ENCODE data around the gene PES1. TPM values are rescaled to one million over a fixed set of nuclear protein-coding genes. Genes with fewer than 3 reads are reported as not detected.
"Not testable (repeated sequence)": the region's sequence is repeated elsewhere in the genome, so short reads cannot be mapped to it uniquely, and the experiment has no call there.

Gene PES1
- total and polyA plus RNA-seq, 2 donors (not counting 1 experiment from before 2014, with no cell fraction given): 51.2 to 61.3 TPM

DNA sequence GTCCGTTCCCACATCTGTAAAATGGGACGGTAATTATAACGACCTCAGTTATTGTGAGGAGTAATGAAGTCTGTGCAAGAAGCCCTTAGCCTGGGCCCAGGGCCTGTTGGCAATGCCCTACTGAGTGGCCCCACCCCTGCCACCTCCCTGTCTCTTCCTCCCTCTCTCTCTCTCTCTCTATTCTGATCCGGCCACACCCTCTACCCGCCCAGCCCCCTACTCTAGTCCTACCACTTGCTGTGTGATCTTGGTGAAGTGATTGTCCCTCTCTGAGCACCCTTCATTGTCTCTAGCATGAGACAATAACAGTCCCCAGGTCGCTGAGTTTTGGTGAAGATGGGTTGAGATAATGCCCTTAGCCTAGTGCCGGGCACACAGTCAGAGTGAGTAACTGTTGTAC is 37.7 kb downstream of the PES1 start:
- H3K9me3 ChIP-seq (ENCODE audit: control insufficient read depth, insufficient read depth, low read depth, low read length): no peaks in the 10 kb centered on the region
- TF ChIP-seq, protein P1, sequence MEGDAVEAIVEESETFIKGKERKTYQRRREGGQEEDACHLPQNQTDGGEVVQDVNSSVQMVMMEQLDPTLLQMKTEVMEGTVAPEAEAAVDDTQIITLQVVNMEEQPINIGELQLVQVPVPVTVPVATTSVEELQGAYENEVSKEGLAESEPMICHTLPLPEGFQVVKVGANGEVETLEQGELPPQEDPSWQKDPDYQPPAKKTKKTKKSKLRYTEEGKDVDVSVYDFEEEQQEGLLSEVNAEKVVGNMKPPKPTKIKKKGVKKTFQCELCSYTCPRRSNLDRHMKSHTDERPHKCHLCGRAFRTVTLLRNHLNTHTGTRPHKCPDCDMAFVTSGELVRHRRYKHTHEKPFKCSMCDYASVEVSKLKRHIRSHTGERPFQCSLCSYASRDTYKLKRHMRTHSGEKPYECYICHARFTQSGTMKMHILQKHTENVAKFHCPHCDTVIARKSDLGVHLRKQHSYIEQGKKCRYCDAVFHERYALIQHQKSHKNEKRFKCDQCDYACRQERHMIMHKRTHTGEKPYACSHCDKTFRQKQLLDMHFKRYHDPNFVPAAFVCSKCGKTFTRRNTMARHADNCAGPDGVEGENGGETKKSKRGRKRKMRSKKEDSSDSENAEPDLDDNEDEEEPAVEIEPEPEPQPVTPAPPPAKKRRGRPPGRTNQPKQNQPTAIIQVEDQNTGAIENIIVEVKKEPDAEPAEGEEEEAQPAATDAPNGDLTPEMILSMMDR (conservative IDR thresholded peaks at IDR 0.05 in 1 of 2, IDR thresholded peaks at IDR 0.05 in 1 of 2; ENCODE audit: low read depth in 1 of 2, low read length in 2 of 2): no peak
- no peak for TF ChIP-seq EZH2 (IDR thresholded peaks at IDR 0.05; ENCODE audit: low read length, missing control alignments)
- no peak for DNase-seq (ENCODE audit: low read depth in 2 of 2)
- peaks cover 2% of the 10 kb centered on the region for H3K27me3 ChIP-seq (ENCODE audit: control insufficient read depth, insufficient read depth, low read length)
- H3K79me2 ChIP-seq (ENCODE audit: control insufficient read depth, insufficient read depth, low read length): no peaks in the 10 kb centered on the region
- no peaks in the 10 kb centered on the region for H3K36me3 ChIP-seq (ENCODE audit: control insufficient read depth, insufficient read depth, low read length)
- no peak overlapping the region for H3K4me2 ChIP-seq (ENCODE audit: extremely low read depth, insufficient read depth, low read length)
- H3K4me1 ChIP-seq (ENCODE audit: control insufficient read depth, extremely low read depth, insufficient read depth, low read length): no peaks in the 10 kb centered on the region
- no peak overlapping the region for H3K27ac ChIP-seq (ENCODE audit: insufficient read depth, low read length)
- H3K4me3 ChIP-seq (replicated peaks in 1 of 4; ENCODE audit: control extremely low read depth in 1 of 4, insufficient read depth in 1 of 4, low read depth in 3 of 4, low read length in 4 of 4): no peak overlapping the region
- H4K20me1 ChIP-seq (ENCODE audit: control insufficient read depth, extremely low read depth, insufficient read depth, low read length): no peaks in the 10 kb centered on the region
- no peak overlapping the region for H3K9ac ChIP-seq (ENCODE audit: insufficient read depth, low read length)
- no peak overlapping the region for H2AFZ ChIP-seq (ENCODE audit: low read length)

DNA sequence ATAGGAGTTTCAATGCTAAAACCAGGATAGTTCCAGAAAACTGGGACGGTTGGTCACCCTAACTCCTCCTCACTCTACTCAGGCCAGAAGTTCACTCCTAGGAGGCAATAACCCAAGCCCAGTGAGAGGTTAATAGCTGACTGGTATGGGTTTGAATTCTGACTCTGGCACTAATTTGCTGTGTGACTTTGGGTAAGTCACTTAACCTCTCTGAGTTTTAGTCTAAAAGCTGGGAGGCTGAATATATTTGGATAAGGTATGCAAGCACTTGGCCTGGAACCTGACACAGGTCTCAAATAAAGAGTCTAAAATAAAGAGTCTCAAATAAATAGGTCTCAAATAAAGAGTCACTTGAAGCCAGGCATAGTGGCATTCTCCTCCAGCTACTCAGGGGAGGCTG is 39.0 kb downstream of the PES1 start:
- Histone ChIP-seq H3K4me3 (replicated peaks in 1 of 4; ENCODE audit: control extremely low read depth in 1 of 4, insufficient read depth in 1 of 4, low read depth in 3 of 4, low read length in 4 of 4) (no peak overlapping the region), H3K9me3 (ENCODE audit: control insufficient read depth, insufficient read depth, low read depth, low read length) (no peaks in the 10 kb centered on the region), H3K4me1 (ENCODE audit: control insufficient read depth, extremely low read depth, insufficient read depth, low read length) (no peaks in the 10 kb centered on the region), H3K9ac (ENCODE audit: insufficient read depth, low read length) (no peak overlapping the region), H2AFZ (ENCODE audit: low read length) (no peak overlapping the region), H3K27me3 (ENCODE audit: control insufficient read depth, insufficient read depth, low read length) (peaks cover 2% of the 10 kb centered on the region), H3K27ac (ENCODE audit: insufficient read depth, low read length) (no peak overlapping the region), H3K36me3 (ENCODE audit: control insufficient read depth, insufficient read depth, low read length) (no peaks in the 10 kb centered on the region), H3K4me2 (ENCODE audit: extremely low read depth, insufficient read depth, low read length) (no peak overlapping the region), H3K79me2 (ENCODE audit: control insufficient read depth, insufficient read depth, low read length) (no peaks in the 10 kb centered on the region), H4K20me1 (ENCODE audit: control insufficient read depth, extremely low read depth, insufficient read depth, low read length) (no peaks in the 10 kb centered on the region)
- TF ChIP-seq EZH2 (IDR thresholded peaks at IDR 0.05; ENCODE audit: low read length, missing control alignments): no peak
- TF ChIP-seq, protein P1 (conservative IDR thresholded peaks at IDR 0.05 in 1 of 2, IDR thresholded peaks at IDR 0.05 in 1 of 2; ENCODE audit: low read depth in 1 of 2, low read length in 2 of 2): no peak
- no peak for DNase-seq (ENCODE audit: low read depth in 2 of 2)

DNA sequence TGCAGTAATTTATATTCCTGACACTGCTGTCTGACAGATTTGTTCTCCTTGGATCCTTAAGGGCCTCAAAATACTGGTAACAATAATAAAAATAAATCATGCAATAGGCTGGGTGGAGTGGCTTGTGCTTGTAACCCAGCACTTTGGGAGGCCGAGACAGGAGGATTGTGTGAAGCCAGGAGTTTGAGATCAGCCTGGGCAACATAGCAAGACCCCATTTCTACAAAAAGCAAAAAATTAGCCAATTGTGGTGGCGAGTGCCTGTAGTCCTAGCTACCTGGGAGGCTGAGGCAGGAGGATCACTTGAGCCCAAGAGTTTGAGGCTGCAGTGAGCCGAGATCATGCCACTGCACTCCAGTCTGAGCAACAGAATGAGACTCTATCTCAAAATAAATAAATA is 39.9 kb downstream of the PES1 start:
- not testable (repeated sequence) for H3K27me3 ChIP-seq (ENCODE audit: control insufficient read depth, insufficient read depth, low read length); H3K9ac ChIP-seq (ENCODE audit: insufficient read depth, low read length); DNase-seq (ENCODE audit: low read depth in 2 of 2); H3K79me2 ChIP-seq (ENCODE audit: control insufficient read depth, insufficient read depth, low read length); H4K20me1 ChIP-seq (ENCODE audit: control insufficient read depth, extremely low read depth, insufficient read depth, low read length); H3K36me3 ChIP-seq (ENCODE audit: control insufficient read depth, insufficient read depth, low read length); H2AFZ ChIP-seq (ENCODE audit: low read length); H3K4me1 ChIP-seq (ENCODE audit: control insufficient read depth, extremely low read depth, insufficient read depth, low read length); H3K27ac ChIP-seq (ENCODE audit: insufficient read depth, low read length); H3K4me3 ChIP-seq (replicated peaks in 1 of 4; ENCODE audit: control extremely low read depth in 1 of 4, insufficient read depth in 1 of 4, low read depth in 3 of 4, low read length in 4 of 4); H3K9me3 ChIP-seq (ENCODE audit: control insufficient read depth, insufficient read depth, low read depth, low read length); H3K4me2 ChIP-seq (ENCODE audit: extremely low read depth, insufficient read depth, low read length)

All from fibroblast of lung (primary cell).